K562 (cell line): ENCODE data around the gene MRPL55. TPM values are rescaled to one million over a fixed set of nuclear protein-coding genes. Genes with fewer than 3 reads are reported as not detected.

Experiments
- CREB5 ChIP-seq: fragments of 250-450 bp; sonication (Bioruptor Pico); IDR thresholded peaks from 2 replicates; pipeline ENCODE4 v1.5.0; 2020; ENCODE audit warnings: mild to moderate bottlenecking
- FIP1L1 ChIP-seq: fragments of 200-400 bp; formaldehyde crosslinking; IDR thresholded peaks from 2 replicates; pipeline ENCODE4 v1.6.1; 2018; ENCODE audit warnings: mild to moderate bottlenecking, low read depth, low read length; ENCODE audit not compliant: poor library complexity, severe bottlenecking
- HMGN3 ChIP-seq: IDR thresholded peaks from 2 replicates; pipeline ENCODE4 v1.6.1; 2011; ENCODE audit warnings: borderline replicate concordance, low read depth, mild to moderate bottlenecking, mixed read lengths, low read length; ENCODE audit not compliant: insufficient read length; ENCODE audit errors: extremely low read depth
- HSF4 ChIP-seq: fragments of 250-450 bp; sonication (Bioruptor Pico); IDR thresholded peaks from 2 replicates; pipeline ENCODE4 v2.1.2; 2022; ENCODE audit warnings: mild to moderate bottlenecking, moderate library complexity, borderline replicate concordance
- MAFK ChIP-seq: IDR thresholded peaks from 2 replicates; pipeline ENCODE4 v1.6.1; 2011; ENCODE audit warnings: low read length, improper control_type of control experiment
- MCM3 ChIP-seq: fragments of 450-650 bp; IDR thresholded peaks from 2 replicates; pipeline ENCODE4 v1.6.1; 2016
- NFE2 ChIP-seq: IDR thresholded peaks from 2 replicates; pipeline ENCODE4 v1.6.1; 2014; ENCODE audit warnings: antibody characterized with exemption, low read depth
- RBM14 ChIP-seq: fragments of 200-400 bp; formaldehyde crosslinking; IDR thresholded peaks from 2 replicates; pipeline ENCODE4 v1.6.1; 2018; ENCODE audit warnings: low read depth, mild to moderate bottlenecking, low read length, moderate library complexity, borderline replicate concordance; ENCODE audit not compliant: insufficient read depth
- STAT5A ChIP-seq: IDR thresholded peaks from 2 replicates; pipeline ENCODE4 v1.6.1; 2012; ENCODE audit warnings: low read length, inconsistent platforms, borderline replicate concordance
- TEAD2 ChIP-seq: fragments of 450-650 bp; IDR thresholded peaks from 2 replicates; pipeline ENCODE4 v1.6.1; 2016; ENCODE audit warnings: missing genetic modification characterization, control low read depth, missing compliant biosample characterization
- TRIM24 ChIP-seq, 2 experiments: fragments of 450-650 bp; IDR thresholded peaks; 2 replicates each; pipeline ENCODE4 v1.6.1; 2016
- ZFP1 ChIP-seq: fragments of 450-650 bp; formaldehyde crosslinking; IDR thresholded peaks from 2 replicates; pipeline ENCODE4 v1.4.0; 2020; ENCODE audit warnings: mild to moderate bottlenecking, mixed read lengths
- ZKSCAN1 ChIP-seq: fragments of 150-350 bp; IDR thresholded peaks from 2 replicates; pipeline ENCODE4 v1.6.1; 2016; ENCODE audit warnings: low read depth, low read length
- ZNF121 ChIP-seq: sonication (generic); formaldehyde crosslinking; conservative IDR thresholded peaks from 2 replicates; pipeline ENCODE4 v1.8.0; 2022; ENCODE audit warnings: missing genetic modification reagents
- ZNF217 ChIP-seq: sonication (generic); formaldehyde crosslinking; IDR thresholded peaks from 2 replicates; pipeline ENCODE4 v1.8.0; 2022; ENCODE audit warnings: mild to moderate bottlenecking, missing genetic modification reagents
- ZNF445 ChIP-seq: fragments of 250-450 bp; sonication (Bioruptor Pico); IDR thresholded peaks from 2 replicates; pipeline ENCODE4 v1.4.0; 2020; ENCODE audit warnings: low read depth, mild to moderate bottlenecking, moderate library complexity
- ZNF583 ChIP-seq: fragments of 250-450 bp; sonication (Bioruptor Pico); IDR thresholded peaks from 2 replicates; pipeline ENCODE4 v1.4.0; 2020
- polyA plus RNA-seq, 8 experiments: library from polyadenylated mRNA; depleted of rRNA in 4 of 8; stranded (reverse) in 5 of 8; unstranded in 3 of 8; fragments of >200 nt; fragmentation: Nextera tagmentation in 2 of 8; fragmentation: Illumina TruSeq in 1 of 8; extraction: Ambion mirVana in 2 of 8; extraction: Trizol in 1 of 8; gene quantifications; 2 replicates each; pipeline versions ENCODE4 v1.2.1 to v1.2.3, GENCODE V29; 2011 to 2014; ENCODE audit warnings: inconsistent platforms in 1 of 8, missing spikeins in 1 of 8
- total RNA-seq, 7 experiments: library from RNA; depleted of rRNA in 6 of 7; stranded (reverse); fragments of >200 nt in 6 of 7; fragmentation: Illumina TruSeq in 2 of 7; extraction: Trizol in 2 of 7; gene quantifications; 2 replicates each; pipeline versions ENCODE4 v1.2.1 to v1.2.3, GENCODE V29; 2011 to 2021; ENCODE audit warnings: low replicate concordance in 1 of 7
- TF ChIP-seq, protein P1 (sequence below): sonication (generic); IDR thresholded peaks from 2 replicates; pipeline ENCODE4 v1.6.1; 2016
- TF ChIP-seq, protein P2 (sequence below): fragments of 250-450 bp; sonication (Bioruptor Pico); IDR thresholded peaks from 2 replicates; pipeline ENCODE4 v1.8.0; 2022; ENCODE audit warnings: moderate library complexity, mild to moderate bottlenecking, inconsistent platforms
- TF ChIP-seq, protein P3 (sequence below): sonication (generic); formaldehyde crosslinking; IDR thresholded peaks from 2 replicates; pipeline ENCODE4 v1.8.0; 2023; ENCODE audit warnings: mild to moderate bottlenecking, missing genetic modification reagents
- TF ChIP-seq, protein P4 (sequence below): IDR thresholded peaks from 2 replicates; pipeline ENCODE4 v1.6.1; 2016; ENCODE audit warnings: missing genetic modification characterization, missing compliant biosample characterization

Gene MRPL55
- total and polyA plus RNA-seq, 9 of the 15 experiments (the other 6 are each of a cell fraction or from before 2014, with no cell fraction given), result 34.9 to 228 (median 81.0) TPM

DNA sequence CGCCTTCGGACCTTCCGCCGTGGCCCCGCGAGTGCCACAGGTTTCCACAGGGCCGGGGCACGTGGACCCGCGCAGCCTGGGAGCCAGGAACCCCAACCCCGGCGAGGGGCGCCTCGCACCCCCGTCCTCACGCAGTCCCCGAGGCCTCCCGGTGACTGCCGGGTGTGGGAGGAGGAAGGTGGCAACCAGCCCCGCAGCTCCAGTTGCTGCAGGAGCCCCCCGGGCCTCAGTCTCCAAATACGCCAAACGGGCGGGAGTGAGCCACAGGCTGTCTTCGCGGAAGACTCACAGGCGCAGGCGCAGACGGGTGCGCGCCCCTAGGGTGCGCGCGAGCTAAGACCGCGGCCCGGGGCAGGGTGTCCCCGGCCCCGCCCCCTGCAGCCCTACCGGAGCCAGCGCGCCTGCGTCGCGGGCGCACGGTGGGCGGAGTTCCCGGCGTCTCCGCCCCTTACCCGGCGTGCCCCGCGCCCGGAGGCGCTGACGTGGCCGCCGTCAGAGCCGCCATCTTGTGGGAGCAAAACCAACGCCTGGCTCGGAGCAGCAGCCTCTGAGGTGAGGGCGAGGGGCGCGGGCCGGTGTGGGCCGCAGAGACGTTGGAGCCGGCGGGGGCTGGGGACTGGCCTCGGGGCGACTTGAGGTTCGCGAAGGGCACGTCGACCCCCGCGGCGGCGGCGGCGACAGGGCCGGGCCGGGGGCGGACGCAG is 26.7 kb downstream of the MRPL55 start, which contains the start of gene ARF1 (continued):
- TF ChIP-seq ZFP1 (CRISPR knock-in tag), result 0 out of 2 replicates have a peak, but pooled peaks have one; percentile 47
- no peak for TF ChIP-seq ZNF121 (CRISPR knock-in tag)
- no peak for TF ChIP-seq ZNF445 (CRISPR knock-in tag)
- TF ChIP-seq, protein P1, sequence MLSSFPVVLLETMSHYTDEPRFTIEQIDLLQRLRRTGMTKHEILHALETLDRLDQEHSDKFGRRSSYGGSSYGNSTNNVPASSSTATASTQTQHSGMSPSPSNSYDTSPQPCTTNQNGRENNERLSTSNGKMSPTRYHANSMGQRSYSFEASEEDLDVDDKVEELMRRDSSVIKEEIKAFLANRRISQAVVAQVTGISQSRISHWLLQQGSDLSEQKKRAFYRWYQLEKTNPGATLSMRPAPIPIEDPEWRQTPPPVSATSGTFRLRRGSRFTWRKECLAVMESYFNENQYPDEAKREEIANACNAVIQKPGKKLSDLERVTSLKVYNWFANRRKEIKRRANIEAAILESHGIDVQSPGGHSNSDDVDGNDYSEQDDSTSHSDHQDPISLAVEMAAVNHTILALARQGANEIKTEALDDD, result no peak
- no peak for TF ChIP-seq NFE2
- TF ChIP-seq ZKSCAN1, result 0 out of 2 replicates have a peak, but pooled peaks have one; percentile 29
- TF ChIP-seq, protein P2, sequence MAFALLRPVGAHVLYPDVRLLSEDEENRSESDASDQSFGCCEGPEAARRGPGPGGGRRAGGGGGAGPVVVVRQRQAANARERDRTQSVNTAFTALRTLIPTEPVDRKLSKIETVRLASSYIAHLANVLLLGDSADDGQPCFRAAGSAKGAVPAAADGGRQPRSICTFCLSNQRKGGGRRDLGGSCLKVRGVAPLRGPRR (CRISPR knock-in tag), result no peak
- peak; percentile 97 for TF ChIP-seq FIP1L1
- no peak for TF ChIP-seq TRIM24 (IDR thresholded peaks at IDR 0.05)
- TF ChIP-seq CREB5 (CRISPR knock-in tag), result no peak
- TF ChIP-seq, protein P3, sequence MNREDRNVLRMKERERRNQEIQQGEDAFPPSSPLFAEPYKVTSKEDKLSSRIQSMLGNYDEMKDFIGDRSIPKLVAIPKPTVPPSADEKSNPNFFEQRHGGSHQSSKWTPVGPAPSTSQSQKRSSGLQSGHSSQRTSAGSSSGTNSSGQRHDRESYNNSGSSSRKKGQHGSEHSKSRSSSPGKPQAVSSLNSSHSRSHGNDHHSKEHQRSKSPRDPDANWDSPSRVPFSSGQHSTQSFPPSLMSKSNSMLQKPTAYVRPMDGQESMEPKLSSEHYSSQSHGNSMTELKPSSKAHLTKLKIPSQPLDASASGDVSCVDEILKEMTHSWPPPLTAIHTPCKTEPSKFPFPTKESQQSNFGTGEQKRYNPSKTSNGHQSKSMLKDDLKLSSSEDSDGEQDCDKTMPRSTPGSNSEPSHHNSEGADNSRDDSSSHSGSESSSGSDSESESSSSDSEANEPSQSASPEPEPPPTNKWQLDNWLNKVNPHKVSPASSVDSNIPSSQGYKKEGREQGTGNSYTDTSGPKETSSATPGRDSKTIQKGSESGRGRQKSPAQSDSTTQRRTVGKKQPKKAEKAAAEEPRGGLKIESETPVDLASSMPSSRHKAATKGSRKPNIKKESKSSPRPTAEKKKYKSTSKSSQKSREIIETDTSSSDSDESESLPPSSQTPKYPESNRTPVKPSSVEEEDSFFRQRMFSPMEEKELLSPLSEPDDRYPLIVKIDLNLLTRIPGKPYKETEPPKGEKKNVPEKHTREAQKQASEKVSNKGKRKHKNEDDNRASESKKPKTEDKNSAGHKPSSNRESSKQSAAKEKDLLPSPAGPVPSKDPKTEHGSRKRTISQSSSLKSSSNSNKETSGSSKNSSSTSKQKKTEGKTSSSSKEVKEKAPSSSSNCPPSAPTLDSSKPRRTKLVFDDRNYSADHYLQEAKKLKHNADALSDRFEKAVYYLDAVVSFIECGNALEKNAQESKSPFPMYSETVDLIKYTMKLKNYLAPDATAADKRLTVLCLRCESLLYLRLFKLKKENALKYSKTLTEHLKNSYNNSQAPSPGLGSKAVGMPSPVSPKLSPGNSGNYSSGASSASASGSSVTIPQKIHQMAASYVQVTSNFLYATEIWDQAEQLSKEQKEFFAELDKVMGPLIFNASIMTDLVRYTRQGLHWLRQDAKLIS, result peak; percentile 95
- peak; percentile 92; the same call in 1 of the 2 replicates for TF ChIP-seq RBM14
- TF ChIP-seq MCM3, result no peak
- TF ChIP-seq ZNF217 (CRISPR knock-in tag), result no peak
- TF ChIP-seq TEAD2 (tag), result no peak
- TF ChIP-seq HSF4, result no peak
- TF ChIP-seq, protein P4, sequence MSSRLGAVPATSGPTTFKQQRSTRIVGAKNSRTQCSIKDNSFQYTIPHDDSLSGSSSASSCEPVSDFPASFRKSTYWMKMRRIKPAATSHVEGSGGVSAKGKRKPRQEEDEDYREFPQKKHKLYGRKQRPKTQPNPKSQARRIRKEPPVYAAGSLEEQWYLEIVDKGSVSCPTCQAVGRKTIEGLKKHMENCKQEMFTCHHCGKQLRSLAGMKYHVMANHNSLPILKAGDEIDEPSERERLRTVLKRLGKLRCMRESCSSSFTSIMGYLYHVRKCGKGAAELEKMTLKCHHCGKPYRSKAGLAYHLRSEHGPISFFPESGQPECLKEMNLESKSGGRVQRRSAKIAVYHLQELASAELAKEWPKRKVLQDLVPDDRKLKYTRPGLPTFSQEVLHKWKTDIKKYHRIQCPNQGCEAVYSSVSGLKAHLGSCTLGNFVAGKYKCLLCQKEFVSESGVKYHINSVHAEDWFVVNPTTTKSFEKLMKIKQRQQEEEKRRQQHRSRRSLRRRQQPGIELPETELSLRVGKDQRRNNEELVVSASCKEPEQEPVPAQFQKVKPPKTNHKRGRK, result no peak
- TF ChIP-seq MAFK, result no peak
- no peak for TF ChIP-seq STAT5A
- TF ChIP-seq ZNF583, result peak; percentile 86
- peak; percentile 94 for TF ChIP-seq HMGN3
